Measurements from ENCODE around the gene RNF217.

Gene RNF217

DNA sequence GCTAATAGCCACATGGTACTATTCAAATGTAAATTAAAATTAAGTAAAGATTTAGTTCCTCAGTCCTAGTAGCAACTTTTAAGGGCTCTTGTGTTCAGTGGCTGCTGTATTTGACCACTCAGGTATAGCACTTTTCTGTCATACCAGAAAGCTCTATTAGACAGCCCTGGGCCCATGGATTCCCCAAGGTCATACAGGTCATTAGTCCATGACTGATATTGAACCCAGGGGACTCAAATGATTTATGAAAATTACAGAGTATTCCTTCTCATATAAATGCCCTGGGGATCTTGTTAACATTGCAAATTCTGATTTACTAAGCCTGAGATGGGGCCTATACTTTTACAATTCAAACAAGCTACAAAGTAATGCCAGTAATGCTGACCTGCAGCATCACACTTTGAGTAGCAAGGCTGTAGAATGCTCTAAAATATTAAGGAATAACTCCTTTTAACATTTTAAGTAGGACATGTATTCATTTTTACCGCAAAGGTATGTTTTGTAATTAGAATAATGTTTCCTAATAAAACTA, 29.6 kb downstream of the RNF217 start:
- DNase-seq = no peak

DNA sequence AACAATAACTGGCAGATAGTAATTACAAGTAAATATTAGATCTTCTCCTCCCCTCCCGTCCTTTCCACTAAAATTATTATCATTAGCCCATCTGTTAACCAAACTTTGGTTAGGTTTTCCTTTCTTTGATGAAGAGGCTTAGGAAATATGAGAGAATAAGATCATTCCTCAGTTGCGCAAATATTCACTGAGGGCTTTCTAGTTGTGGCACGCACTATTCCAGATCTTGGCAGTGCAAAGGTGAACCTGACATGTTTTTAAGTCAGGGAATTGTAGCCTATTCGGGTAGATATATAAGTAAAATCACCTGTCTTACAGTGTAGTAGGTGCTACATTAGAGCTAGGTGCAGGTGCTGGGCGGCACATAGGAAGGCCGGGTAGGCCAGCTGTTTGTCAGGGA, 31.1 kb downstream of the RNF217 start:
- no peak for DNase-seq

DNA sequence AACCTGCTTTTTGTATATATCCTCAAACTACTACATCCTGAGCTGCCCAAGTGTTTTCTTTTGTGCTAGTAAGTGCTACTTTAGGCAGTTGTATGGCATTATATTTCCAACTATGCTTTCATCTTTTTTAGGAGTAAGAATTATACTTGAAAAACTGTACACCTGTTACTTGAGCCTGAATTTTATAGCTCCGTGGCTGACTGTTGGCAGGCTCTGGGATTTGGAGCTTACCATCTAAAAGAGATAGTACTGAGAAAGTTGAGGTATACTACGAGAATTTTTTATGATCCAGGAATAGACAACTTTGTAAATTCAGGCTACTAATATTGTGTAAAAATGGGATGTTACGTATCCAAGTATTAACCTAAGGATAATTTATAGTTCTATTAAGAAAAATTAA, 32.4 kb downstream of the RNF217 start:
- no peak for DNase-seq

DNA sequence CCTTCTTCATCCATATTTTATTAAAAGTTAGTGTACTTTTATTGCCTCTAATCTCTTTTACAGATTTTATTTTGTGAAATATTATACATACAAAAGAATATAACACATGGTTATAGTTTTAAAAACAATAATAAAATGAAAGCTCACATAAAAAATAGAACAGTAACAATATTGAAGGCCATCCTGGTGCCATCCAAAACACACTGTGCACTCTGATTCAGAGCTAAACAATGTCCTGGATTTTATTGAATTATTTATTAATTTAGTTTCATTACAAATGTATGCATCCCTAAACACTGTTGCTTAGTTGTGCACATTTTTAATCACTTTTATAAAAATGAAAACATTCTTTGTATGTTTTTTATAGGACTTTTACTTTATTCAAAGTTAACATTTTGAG, 32.9 kb downstream of the RNF217 start:
- DNase-seq = no peak

DNA sequence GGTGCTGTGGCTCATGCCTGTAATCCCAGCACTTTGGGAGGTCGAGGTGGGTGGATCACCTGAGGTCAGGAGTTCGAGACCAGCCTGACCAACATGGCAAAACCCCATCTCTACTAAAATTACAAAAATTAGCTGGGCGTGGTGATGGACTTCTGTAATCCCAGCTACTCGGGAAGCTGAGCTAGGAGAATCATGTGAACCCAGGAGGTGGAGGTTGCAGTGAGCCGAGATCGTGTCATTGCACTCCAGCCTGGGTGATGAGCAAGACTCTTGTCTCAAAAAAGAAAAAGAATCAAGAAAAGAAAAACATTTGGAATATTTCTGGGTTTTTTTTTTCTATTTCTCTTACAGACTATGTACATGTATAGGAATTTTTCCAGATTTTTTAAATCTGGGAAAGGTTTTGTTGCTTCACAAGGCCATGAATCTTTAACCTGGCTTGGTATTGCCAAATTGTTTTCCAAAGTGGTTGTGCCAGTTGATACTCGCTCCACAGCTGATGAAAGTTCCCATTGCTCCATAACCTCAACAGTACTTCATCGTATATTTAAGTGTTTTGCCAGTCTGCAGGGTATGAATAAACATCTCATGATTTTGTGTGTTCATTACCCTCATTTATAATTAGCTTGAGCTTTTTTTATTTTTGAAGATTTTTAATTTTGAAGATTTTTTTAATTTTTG, 33.5 kb downstream of the RNF217 start:
- DNase-seq = no peak

DNA sequence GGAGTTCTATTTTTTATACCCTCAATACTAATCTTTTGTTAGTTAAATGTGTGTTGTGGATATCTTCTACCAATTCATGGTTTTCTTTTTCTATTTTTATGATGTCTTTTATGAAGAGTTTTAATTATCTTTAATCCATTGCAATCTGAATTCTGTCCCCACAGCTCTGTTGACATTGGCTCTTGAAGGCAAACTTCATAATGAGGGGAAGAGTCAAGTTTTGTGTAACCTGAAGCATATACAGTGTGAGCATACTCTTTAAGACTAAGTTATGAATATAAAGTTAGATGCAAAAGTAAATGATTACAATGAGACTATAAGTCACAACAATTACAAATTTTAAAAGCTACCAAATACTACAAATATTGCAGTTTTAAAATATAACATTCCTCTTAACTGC, 34.2 kb downstream of the RNF217 start:
- no peak for DNase-seq

DNA sequence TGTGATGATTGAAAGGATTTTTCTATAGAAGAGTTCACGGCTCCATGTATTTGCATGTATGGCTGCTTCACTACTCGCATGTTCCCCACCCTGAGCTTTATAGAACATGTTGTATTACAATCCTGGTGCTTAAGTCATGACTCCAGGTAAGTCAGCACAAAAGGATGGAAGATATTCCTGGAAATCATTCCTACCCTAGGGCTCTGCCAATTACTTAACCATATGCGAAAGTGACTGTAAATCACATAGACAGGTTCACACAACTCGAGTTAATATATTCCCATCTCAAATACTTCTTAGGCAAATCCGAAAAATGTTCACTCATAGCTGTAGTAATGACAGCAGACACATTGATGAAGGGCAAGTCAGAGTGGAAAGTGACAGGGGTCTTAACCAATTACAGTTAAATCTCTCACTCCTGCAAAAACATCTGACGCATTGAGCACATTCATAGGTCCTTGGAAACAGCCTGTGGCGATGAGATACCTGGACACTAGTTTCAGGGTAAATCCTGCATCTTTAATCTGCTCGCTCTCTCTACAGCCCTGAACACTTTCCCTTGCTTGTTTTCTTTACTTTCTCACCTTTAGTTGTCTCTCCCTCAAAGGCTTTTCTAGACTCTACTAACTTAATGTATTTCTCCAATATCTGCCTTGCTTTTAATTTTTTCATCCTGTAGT, 35.1 kb downstream of the RNF217 start:
- DNase-seq = no peak

DNA sequence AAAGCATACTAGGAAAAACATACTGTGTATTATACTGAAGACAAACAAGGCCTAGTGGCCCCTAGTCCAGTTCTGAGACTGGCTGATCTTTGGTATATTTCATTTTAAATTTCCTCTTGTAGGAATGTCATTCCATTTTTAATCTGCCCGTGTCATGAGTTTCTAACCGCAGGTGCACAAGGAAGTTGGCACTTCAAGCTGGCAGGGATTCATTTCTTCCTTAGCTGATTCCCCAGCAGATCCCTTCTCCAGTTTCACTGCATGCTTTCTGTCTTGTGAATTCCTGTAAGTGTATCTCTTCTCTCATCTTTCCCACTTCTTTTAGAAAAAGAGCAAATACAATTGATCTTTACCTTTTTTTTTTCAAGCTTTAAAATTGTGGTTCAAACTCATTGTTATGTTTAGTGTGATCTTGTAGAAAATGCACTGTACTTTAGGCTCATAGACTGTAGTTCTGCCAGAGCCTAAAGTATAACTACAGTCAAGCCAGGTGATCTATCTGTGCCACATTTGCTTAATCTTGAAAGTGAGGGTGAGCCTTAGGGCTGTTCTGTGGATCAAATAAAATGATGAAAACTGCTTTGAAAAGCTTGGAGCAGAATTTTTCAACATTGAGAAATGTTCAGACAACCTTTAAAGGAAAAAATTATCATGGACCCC, 37.0 kb downstream of the RNF217 start:
- no peak for DNase-seq

DNA sequence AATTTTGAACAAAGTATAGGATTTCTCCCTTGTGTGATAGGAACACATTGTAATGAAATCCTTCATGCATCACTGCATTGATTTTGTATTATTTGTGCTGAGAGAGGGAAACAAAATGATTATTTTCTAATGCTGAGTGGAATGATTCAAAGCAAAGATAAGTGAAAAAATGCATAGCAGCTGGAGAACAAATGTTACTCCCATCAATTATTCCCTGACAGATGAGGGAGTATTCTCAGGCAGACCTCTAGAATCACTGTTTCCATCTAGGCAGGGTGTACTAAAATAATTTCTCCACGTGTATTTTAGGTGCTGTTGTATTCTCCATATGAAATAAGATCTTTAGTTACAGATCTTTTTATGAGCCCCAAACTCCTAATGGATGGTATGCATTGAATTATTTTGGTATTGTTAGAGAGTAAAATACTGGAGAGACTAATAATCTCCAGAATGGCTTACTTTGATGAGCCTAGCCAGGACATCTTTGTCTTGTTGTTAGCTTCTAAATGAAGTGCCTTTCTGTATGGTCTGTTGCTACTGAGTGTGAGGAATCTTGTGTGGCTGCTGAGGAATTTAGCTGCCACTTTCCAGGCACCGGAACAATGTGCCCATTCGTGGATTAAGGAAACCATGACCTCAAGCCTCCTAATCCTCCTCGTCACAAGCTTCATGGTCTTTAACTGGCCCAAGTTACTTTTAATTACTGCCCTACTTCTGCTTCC, 39.6 kb downstream of the RNF217 start:
- no peak for DNase-seq

DNA sequence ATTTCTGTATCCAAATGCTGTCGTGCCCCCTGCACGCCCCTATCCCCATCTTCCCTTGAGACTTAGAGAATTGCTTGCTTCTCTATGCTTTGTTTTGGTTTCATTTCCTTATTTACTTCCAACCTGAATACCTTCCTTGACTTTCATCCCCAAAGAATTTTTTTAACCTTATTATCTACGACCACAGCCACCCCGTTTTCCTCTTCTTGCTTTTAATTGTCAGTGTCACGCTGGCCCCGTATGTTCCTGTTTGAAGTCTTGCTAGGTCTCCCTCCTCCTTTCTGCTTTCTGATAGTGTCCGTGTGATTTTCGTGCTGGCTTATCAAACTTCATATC, 40.1 kb downstream of the RNF217 start:
- no peak for DNase-seq

DNA sequence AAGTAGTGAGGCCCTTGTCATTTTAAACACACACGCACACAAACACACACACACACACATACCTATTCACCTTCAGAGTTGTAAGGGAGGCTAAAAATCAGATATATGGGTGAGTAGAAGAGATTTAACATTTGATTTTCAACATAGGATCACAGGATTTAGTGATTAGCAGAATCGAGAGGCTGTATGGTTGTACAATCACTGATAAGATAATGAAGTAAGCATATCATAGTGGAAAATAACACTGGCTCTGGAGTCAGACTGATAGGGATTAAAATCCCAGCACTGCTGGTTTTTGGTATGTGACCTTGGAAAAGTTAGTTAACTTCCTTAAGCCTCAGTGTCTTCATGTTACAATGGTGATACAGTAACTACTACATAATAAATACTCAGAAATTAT, 40.8 kb downstream of the RNF217 start:
- DNase-seq = no peak

DNA sequence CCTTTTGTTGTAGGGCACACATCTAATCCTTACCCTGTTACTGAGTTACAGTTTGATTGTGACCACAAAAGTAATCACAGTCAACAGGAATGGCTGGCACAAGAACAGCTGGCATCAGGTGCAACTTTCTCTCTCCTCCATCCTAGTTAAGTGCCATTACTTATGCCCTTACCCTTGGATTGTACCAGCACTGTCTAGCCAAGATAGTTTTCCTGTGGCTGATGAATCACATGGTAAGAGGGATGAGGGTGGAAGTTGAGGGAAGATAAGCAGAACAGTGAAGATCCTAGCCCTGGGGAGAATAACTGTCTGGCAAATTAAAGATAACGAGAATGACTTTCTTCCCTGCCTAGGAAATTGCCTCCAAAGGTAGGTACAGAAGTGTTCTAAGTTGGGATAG, 42.0 kb downstream of the RNF217 start:
- DNase-seq = no peak

DNA sequence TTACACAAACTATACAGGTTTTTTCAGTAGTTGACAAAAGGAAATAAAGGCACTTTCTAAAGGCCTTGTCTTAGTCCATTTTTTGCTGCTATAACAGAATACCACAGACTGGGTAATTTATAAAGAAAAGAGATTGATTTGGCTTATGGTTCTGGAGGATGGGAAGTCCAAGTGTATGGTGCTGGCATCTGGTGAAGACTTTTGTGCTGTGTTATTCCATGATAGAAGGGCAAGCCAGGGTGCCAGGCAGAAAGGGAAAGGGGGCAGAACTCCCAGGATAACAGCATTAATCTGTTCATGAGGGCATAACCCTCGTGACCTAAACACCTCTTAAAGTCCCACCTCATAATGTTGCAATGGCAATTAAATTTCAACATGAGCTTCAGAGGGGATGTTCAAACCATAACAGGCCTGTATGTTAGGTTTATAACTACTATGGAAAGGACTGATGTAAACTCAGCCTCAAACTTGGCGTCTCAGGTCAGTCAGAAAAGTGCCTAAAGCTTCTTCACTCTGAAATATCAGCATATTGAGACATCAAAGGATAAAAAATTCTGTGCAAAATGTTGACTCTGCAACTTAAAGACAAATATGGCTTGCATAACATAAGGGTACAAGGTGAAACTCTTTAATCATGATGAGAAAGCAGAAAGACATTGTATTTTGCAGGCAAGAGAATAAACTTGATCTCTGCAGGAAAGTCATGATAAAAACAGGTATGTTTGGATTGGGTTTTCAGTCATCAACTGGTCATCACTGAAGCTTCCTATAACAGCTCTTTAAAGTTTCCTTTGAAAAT, 42.8 kb downstream of the RNF217 start:
- DNase-seq = no peak

DNA sequence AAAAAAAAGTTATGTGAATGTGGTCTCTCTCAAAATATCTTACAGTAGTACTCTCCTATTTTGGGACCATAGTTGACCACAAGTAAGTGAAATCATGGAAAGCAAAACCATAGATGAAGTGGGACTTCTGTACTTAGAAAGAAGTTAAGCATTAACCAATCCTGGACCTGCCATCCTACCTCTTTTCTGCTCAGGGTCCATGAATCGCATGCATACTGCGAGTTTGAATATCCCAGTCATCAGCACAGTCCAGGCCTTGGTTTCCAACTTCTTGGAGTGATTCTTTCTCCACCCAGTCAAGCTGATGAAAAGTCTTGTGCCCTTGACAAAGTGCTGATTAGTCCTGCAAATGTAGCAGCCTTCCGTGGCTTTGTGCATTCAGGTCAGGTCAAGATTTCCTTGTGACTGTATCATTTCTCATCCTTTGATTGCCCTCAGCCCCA, 46.0 kb downstream of the RNF217 start:
- no peak for DNase-seq

DNA sequence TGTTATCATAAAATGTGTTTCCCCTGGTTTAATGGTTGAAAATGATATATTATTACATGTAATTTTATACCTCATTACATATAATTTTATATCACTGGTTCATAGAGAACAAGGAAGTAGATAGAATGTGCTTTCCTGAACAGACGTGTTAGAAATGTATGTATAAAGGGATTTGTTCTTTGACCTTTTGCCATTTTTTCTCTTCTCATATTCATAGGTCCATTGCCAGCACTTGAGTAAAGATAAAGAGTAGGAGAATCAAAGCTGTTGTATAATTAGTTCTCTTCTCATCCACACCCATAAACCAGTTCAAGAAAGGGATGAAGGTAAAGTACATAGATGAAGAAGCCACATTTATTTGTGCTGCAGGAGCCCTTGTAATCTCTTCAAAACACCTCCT, 46.7 kb downstream of the RNF217 start:
- no peak for DNase-seq

DNA sequence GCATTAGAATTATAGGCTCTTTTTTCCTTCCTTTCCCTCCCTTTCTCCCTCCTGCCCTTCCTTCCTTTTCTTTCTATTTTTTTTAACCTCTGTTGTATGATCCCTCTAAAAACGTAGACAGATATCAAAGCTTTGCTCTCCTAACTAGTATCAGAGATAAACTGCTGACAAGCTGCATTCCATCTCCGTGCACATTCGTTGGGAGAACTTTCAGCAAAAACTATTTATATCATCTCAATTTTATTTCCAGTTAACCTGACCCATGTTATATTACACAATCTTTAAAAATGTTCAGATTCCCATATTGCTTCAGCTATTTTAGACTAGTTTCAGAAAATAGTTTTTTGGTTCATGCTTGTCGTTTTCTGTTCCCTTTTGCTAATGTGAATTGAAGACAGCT, 47.3 kb downstream of the RNF217 start:
- DNase-seq = no peak

DNA sequence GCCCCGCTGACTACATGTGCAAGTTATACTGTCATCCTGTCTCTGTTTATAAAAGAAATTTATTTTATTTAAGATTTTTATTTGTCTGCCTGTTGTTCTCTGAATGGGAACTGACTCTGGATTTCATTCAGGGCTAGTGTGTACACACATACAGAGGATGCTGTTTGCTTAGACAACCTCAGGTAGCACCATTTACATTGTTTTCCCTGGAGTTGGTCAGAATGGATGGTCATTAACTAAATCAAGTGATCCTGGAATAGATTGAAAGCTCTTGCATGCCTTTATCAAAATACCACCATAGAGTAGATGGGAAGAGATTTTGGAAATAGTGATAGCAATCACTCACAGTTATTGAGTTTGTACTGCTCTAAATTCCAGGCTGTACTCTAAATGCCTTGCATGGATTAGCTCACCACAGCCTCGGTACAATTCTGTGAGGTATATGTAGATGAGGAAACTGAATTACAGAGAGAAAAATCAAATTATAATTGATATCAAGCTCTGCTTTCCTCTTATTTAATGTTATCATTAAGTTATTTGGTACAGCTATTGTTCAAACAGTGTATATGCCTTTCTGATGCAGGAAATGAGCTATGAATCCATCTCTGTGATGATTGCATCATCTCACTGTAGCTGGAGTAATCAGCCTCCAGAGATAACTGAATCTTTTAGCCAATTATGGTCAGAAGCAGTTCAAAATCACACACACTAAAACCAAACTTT, 51.9 kb downstream of the RNF217 start:
- DNase-seq = no peak

DNA sequence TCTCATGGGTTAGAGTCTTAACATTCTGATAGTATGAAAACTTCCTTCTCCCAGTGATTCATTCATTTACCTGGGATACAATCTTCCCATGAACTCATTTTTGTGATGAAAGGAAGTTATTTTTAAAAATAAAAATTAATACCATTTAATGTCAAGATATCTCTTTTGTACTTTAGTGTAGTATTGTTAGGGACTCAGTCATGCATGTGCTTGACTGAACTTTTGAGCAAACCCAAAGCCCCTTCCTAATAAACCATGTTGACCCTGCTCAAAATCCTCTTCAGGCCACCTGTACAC, 52.4 kb downstream of the RNF217 start:
- DNase-seq = no peak

DNA sequence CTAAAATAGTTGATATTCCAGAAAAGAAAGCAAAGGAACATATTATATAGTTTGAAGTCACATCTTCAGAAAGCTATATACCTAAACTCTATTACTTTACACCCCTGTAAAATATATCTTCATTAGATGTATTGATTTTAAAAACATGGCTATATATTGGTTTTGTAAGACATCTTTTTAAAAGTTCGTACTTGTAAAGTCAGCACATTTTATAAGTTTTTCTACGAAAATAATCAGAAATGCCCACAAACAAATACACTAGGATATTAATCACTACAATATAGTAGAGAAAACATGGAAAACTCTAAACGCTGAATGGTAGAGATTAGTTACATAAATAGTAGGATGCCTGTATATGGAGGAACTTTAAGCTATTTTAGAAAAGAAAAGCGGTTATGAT, 52.9 kb downstream of the RNF217 start:
- no peak for DNase-seq

DNA sequence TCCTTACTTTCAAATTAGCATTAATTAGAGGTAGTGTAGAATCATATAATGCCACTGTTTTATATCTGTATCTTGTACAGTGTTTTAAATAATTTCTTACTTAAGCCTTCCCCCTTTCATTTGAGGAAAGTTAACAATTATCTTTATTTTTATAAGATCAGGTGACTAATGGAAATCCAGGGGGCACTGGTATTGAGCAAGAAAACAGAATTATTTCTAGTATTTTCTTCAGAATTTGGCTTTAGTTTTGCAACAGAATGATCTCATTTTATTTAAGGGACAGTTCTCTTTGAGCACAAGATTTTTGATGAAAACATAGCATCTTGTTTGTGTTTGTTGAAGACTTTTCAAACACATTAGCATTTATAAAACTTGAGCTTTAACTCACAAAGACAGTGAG, 55.9 kb downstream of the RNF217 start:
- no peak for DNase-seq

DNA sequence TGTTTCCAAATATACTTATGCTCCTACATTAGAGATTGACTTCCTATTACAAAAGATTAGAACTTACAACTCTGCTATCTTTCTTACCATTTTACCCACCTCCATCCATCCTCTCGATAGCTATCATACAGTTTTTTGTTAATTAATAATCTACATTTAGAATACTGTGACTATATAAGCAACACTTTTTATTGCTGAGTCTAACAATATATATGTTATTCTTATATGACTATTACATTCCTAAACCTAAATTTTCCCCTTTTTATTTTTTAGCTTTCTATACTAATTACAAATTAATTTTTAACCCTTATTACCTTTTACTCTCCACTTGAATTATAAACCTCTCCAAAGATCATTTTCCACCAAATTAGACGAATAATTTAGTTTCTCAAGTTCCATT, 57.0 kb downstream of the RNF217 start:
- DNase-seq = no peak

DNA sequence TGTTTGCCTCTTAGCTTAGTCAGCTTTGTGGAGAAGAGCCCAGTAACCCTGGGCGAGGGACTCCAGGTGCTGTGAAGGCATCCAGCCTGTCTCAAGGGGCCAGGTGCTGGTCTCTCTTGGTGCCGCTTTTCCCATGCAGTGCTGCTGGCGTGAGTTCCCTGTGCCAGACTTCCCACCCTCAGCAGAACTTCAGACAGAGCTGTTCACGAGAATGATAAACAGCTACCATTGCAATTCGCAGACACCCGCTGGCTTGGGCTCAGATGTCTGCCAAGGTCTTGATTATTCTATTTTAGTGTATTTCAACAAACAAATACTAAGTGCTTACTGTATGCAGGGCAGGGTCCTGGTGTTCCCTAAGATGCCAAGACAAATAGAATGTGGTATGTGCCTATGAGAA, 57.7 kb downstream of the RNF217 start:
- DNase-seq = no peak

All from activated CD4-positive, alpha-beta T cell treated with anti-CD3 and anti-CD28 coated beads for 1 hour (primary cell).